GM21529 (cell line): ENCODE results near the gene BIN2.
A peak's percentile ranks its signal among the peaks of the same experiment; 100 is the strongest.

ENCODE experiments used
- ATAC-seq: cut with Tn5 transposase; IDR thresholded peaks from one replicate; pipeline ENCODE4 v1.9.1; 2021; ENCODE audit not compliant: unreplicated experiment

The BIN2 gene

GRCh38 chr12:51323966-51324895, at the start of gene BIN2:
BIN2 (minus strand) TSS chr12:51324174; CDS start chr12:51324102, 72 bp downstream.
- ATAC-seq = peak; percentile 61

- ATAC-seq = no peak
Observed at GRCh38 chr12:51373187-51373586, 49.2 kb upstream of the BIN2 start.

- ATAC-seq = no peak
Observed at GRCh38 chr12:51372021-51372420, 48.0 kb upstream of the BIN2 start.

GRCh38 chr12:51371295-51371953, 47.5 kb upstream of the BIN2 start:
- ATAC-seq = no peak

GRCh38 chr12:51370667-51371066, 46.7 kb upstream of the BIN2 start:
- no peak for ATAC-seq

- ATAC-seq = no peak
Observed at GRCh38 chr12:51369581-51369980, 45.6 kb upstream of the BIN2 start.

GRCh38 chr12:51368640-51369517, 44.9 kb upstream of the BIN2 start:
- peak; percentile 98 for ATAC-seq

GRCh38 chr12:51365276-51365675, 41.3 kb upstream of the BIN2 start:
- ATAC-seq = no peak

- ATAC-seq = no peak
Observed at GRCh38 chr12:51364001-51364400, 40.0 kb upstream of the BIN2 start.

GRCh38 chr12:51362747-51363342, 38.9 kb upstream of the BIN2 start:
- ATAC-seq = no peak

- no peak for ATAC-seq
Observed at GRCh38 chr12:51362307-51362706, 38.3 kb upstream of the BIN2 start.

- no peak for ATAC-seq
Observed at GRCh38 chr12:51361161-51362016, 37.4 kb upstream of the BIN2 start.

- no peak for ATAC-seq
Observed at GRCh38 chr12:51360315-51360714, 36.3 kb upstream of the BIN2 start.

- no peak for ATAC-seq
Observed at GRCh38 chr12:51359851-51360250, 35.9 kb upstream of the BIN2 start.

- no peak for ATAC-seq
Observed at GRCh38 chr12:51358496-51358895, 34.5 kb upstream of the BIN2 start.

- peak; percentile 75 for ATAC-seq
Observed at GRCh38 chr12:51357374-51358047, 33.5 kb upstream of the BIN2 start.

GRCh38 chr12:51351913-51352532, 28.0 kb upstream of the BIN2 start:
- ATAC-seq = no peak

GRCh38 chr12:51349026-51349425, 25.1 kb upstream of the BIN2 start:
- no peak for ATAC-seq

GRCh38 chr12:51348116-51348515, 24.1 kb upstream of the BIN2 start:
- ATAC-seq = no peak
